ENCODE results near the gene GINM1.

The GINM1 gene

GRCh38 chr6:149565527-149566409 lies at the start of gene GINM1:
TSS of gene GINM1 (plus strand) at chr6:149566375. CDS start at chr6:149566415, 40 bp downstream.
- peak; percentile 98 for DNase-seq (ENCODE audit: low spot score)

- DNase-seq (ENCODE audit: low spot score) = no peak
Observed at GRCh38 chr6:149529650-149530049, 36.5 kb upstream of the GINM1 start.

- DNase-seq (ENCODE audit: low spot score) = no peak
Observed at GRCh38 chr6:149534742-149535141, 31.4 kb upstream of the GINM1 start.

- no peak for DNase-seq (ENCODE audit: low spot score)
Observed at GRCh38 chr6:149541139-149541538, 25.0 kb upstream of the GINM1 start.

- DNase-seq (ENCODE audit: low spot score) = no peak
Observed at GRCh38 chr6:149544646-149545257, 21.4 kb upstream of the GINM1 start.

GRCh38 chr6:149545258-149545753 lies 20.9 kb upstream of the GINM1 start:
- DNase-seq (ENCODE audit: low spot score) = peak; percentile 50

- peak; percentile 90 for DNase-seq (ENCODE audit: low spot score)
Observed at GRCh38 chr6:149545754-149546471, 20.3 kb upstream of the GINM1 start, which contains the start of gene PPIL4. TSS of gene PPIL4 (minus strand) at chr6:149546043. CDS start at chr6:149546005, 38 bp downstream.

GRCh38 chr6:149551920-149552319 lies 14.3 kb upstream of the GINM1 start:
- no peak for DNase-seq (ENCODE audit: low spot score)

- DNase-seq (ENCODE audit: low spot score) = no peak
Observed at GRCh38 chr6:149558029-149558428, 8.1 kb upstream of the GINM1 start.

- DNase-seq (ENCODE audit: low spot score) = no peak
Observed at GRCh38 chr6:149559389-149559788, 6.8 kb upstream of the GINM1 start.

GRCh38 chr6:149560736-149561135 lies 5.4 kb upstream of the GINM1 start:
- DNase-seq (ENCODE audit: low spot score) = no peak

- DNase-seq (ENCODE audit: low spot score) = peak; percentile 86
Observed at GRCh38 chr6:149563203-149563927, 2.8 kb upstream of the GINM1 start.

- DNase-seq (ENCODE audit: low spot score) = no peak
Observed at GRCh38 chr6:149563928-149564325, 2.2 kb upstream of the GINM1 start.

- DNase-seq (ENCODE audit: low spot score) = peak; percentile 50
Observed at GRCh38 chr6:149566410-149567193, 427 bp downstream of the GINM1 start.

- no peak for DNase-seq (ENCODE audit: low spot score)
Observed at GRCh38 chr6:149567194-149567586, 1.0 kb downstream of the GINM1 start.

GRCh38 chr6:149567945-149568585 lies 1.9 kb downstream of the GINM1 start:
- DNase-seq (ENCODE audit: low spot score) = no peak

- no peak for DNase-seq (ENCODE audit: low spot score)
Observed at GRCh38 chr6:149580880-149581279, 14.7 kb downstream of the GINM1 start.

GRCh38 chr6:149581349-149581748 lies 15.2 kb downstream of the GINM1 start:
- no peak for DNase-seq (ENCODE audit: low spot score)

- DNase-seq (ENCODE audit: low spot score) = no peak
Observed at GRCh38 chr6:149586149-149586548, 20.0 kb downstream of the GINM1 start.

GRCh38 chr6:149592983-149593382 lies 26.8 kb downstream of the GINM1 start:
- no peak for DNase-seq (ENCODE audit: low spot score)
